A549 (cell line): ENCODE measurements around the gene LTA4H. TPM values are rescaled to one million over a fixed set of nuclear protein-coding genes. Genes with fewer than 3 reads are reported as not detected.

Experiments used
- ATAC-seq, 2 experiments: fragments of 200-7000 bp in 1 of 2; fragments of >200 bp in 1 of 2; cut with Nextera tagmentation in 1 of 2; cut with Tn5 transposase in 1 of 2; 3 replicates each; pipeline versions ENCODE4 v1.8.0 to v1.9.1; 2018 to 2020; ENCODE audit warnings: mild to moderate bottlenecking in 1 of 2, moderate library complexity in 1 of 2
- CTCF ChIA-PET: fragments of 300-600 bp; sonication (Branson Sonifier 250); formaldehyde crosslinking; extraction: SDS; loops from one replicate; lab custom pipeline; 2021; ENCODE audit warnings: antibody characterized with exemption, inconsistent platforms; lab: Yijun Ruan, JAX
- POLR2A ChIA-PET: fragments of 350-600 bp; formaldehyde crosslinking; extraction: SDS; loops from one replicate; lab custom pipeline; 2021; ENCODE audit warnings: antibody characterized with exemption, inconsistent platforms; lab: Yijun Ruan, JAX
- DNase-seq, 2 experiments: peaks; one replicate each; pipeline versions ENCODE4 v3.0.0 to v3.0.0-alpha.2; 2011 to 2016; ENCODE audit warnings: low read depth in 1 of 2, low spot score in 1 of 2
- FAIRE-seq: peaks from 2 replicates; lab custom pipeline; 2011; peaks lifted over from hg19 to GRCh38; lab: Jason Lieb, UNC
- H3K27ac ChIP-seq, 2 experiments: fragments of >200 bp; sonication (Bioruptor Twin); formaldehyde crosslinking; 3 replicates each; pipeline ENCODE4 v1.5.1; 2016 to 2017
- H3K4me1 ChIP-seq: fragments of >200 bp; sonication (Bioruptor Twin); formaldehyde crosslinking; 3 replicates; pipeline ENCODE4 v1.6.1; 2016
- H3K4me2 ChIP-seq: fragments of >200 bp; sonication (Bioruptor Twin); formaldehyde crosslinking; 3 replicates; pipeline ENCODE4 v1.6.1; 2016
- H3K4me3 ChIP-seq: fragments of >200 bp; sonication (Bioruptor Twin); formaldehyde crosslinking; 3 replicates; pipeline ENCODE4 v1.5.1; 2016
- H3K9me3 ChIP-seq: fragments of >200 bp; sonication (Bioruptor Twin); formaldehyde crosslinking; 3 replicates; pipeline ENCODE4 v1.6.1; 2016
- CBX2 ChIP-seq: fragments of 200-600 bp; sonication (generic); IDR thresholded peaks from 2 replicates; pipeline ENCODE4 v1.6.1; 2016; ENCODE audit warnings: low read depth, mild to moderate bottlenecking, borderline replicate concordance
- CBX8 ChIP-seq: fragments of 200-600 bp; sonication (generic); IDR thresholded peaks from 2 replicates; pipeline ENCODE4 v1.6.1; 2016
- CHD2 ChIP-seq: fragments of 150-350 bp; IDR thresholded peaks from 2 replicates; pipeline ENCODE4 v1.6.1; 2014; ENCODE audit warnings: low read length; ENCODE audit not compliant: partially characterized antibody
- EHF ChIP-seq: fragments of 250-450 bp; sonication (Bioruptor Pico); IDR thresholded peaks from 2 replicates; pipeline ENCODE4 v1.5.0; 2020; ENCODE audit warnings: mild to moderate bottlenecking
- EHMT2 ChIP-seq: fragments of 200-600 bp; sonication (generic); IDR thresholded peaks from 2 replicates; pipeline ENCODE4 v1.6.1; 2016; ENCODE audit warnings: antibody characterized with exemption, low read depth, mild to moderate bottlenecking, moderate library complexity
- EP300 ChIP-seq, 2 experiments: fragments of >200 bp; sonication (Bioruptor Twin); formaldehyde crosslinking; IDR thresholded peaks; 2 replicates in 1 of 2; 3 replicates in 1 of 2; pipeline ENCODE4 v1.6.1; 2016 to 2017
- ESRRA ChIP-seq: fragments of 150-350 bp; IDR thresholded peaks from 2 replicates; pipeline ENCODE4 v1.6.1; 2014; ENCODE audit warnings: mild to moderate bottlenecking, low read length, borderline replicate concordance
- FOSB ChIP-seq: fragments of 250-450 bp; sonication (Bioruptor Pico); IDR thresholded peaks from 2 replicates; pipeline ENCODE4 v1.5.0; 2020; ENCODE audit warnings: mild to moderate bottlenecking, moderate library complexity
- FOXS1 ChIP-seq: fragments of 250-450 bp; sonication (Bioruptor Pico); IDR thresholded peaks from 2 replicates; pipeline ENCODE4 v1.5.0; 2020; ENCODE audit warnings: mild to moderate bottlenecking, moderate library complexity
- HEYL ChIP-seq: fragments of 250-450 bp; sonication (Bioruptor Pico); IDR thresholded peaks from 2 replicates; pipeline ENCODE4 v1.8.0; 2021; ENCODE audit warnings: mild to moderate bottlenecking, moderate library complexity
- HOXA7 ChIP-seq: fragments of 250-450 bp; sonication (Bioruptor Pico); IDR thresholded peaks from 2 replicates; pipeline ENCODE4 v1.5.0; 2020; ENCODE audit warnings: mild to moderate bottlenecking, moderate library complexity
- HOXB13 ChIP-seq: fragments of 250-450 bp; sonication (Bioruptor Pico); IDR thresholded peaks from 2 replicates; pipeline ENCODE4 v1.5.0; 2020; ENCODE audit warnings: low read depth, mild to moderate bottlenecking, moderate library complexity
- HOXB5 ChIP-seq: fragments of 250-450 bp; sonication (Bioruptor Pico); IDR thresholded peaks from 2 replicates; pipeline ENCODE4 v1.5.0; 2020; ENCODE audit warnings: mild to moderate bottlenecking, moderate library complexity
- JUNB ChIP-seq: fragments of >200 bp; sonication (Bioruptor Twin); formaldehyde crosslinking; IDR thresholded peaks from 2 replicates; pipeline ENCODE4 v1.6.1; 2016
- KDM1A ChIP-seq: fragments of 200-600 bp; sonication (generic); IDR thresholded peaks from 2 replicates; pipeline ENCODE4 v1.6.1; 2016; ENCODE audit warnings: low read depth, mild to moderate bottlenecking
- NFE2L2 ChIP-seq: fragments of 150-350 bp; conservative IDR thresholded peaks from 2 replicates; pipeline ENCODE4 v1.6.1; 2014; ENCODE audit warnings: low read length
- NPAS2 ChIP-seq: fragments of 250-450 bp; sonication (Bioruptor Pico); IDR thresholded peaks from 2 replicates; pipeline ENCODE4 v1.8.0; 2022; ENCODE audit warnings: mild to moderate bottlenecking, moderate library complexity, borderline replicate concordance
- PHF8 ChIP-seq: fragments of 200-600 bp; sonication (generic); IDR thresholded peaks from 2 replicates; pipeline ENCODE4 v1.6.1; 2016; ENCODE audit warnings: low read depth, mild to moderate bottlenecking, antibody characterized with exemption, moderate library complexity, borderline replicate concordance
- POLR2A ChIP-seq: IDR thresholded peaks from 2 replicates; pipeline ENCODE4 v1.6.1; 2012; ENCODE audit warnings: mild to moderate bottlenecking, low read length
- RAD21 ChIP-seq, 2 experiments: fragments of >200 bp in 1 of 2; sonication (Bioruptor Twin) in 1 of 2; formaldehyde crosslinking in 1 of 2; IDR thresholded peaks in 1 of 2; conservative IDR thresholded peaks in 1 of 2; 2 replicates in 1 of 2; 3 replicates in 1 of 2; pipeline ENCODE4 v1.6.1; 2012 to 2018; ENCODE audit warnings: inconsistent platforms in 1 of 2
- RARB ChIP-seq: fragments of 250-450 bp; sonication (Bioruptor Pico); IDR thresholded peaks from 2 replicates; pipeline ENCODE4 v1.8.0; 2021; ENCODE audit warnings: mild to moderate bottlenecking, moderate library complexity
- SMC3 ChIP-seq: fragments of >200 bp; sonication (Bioruptor Twin); formaldehyde crosslinking; IDR thresholded peaks from 3 replicates; pipeline ENCODE4 v1.6.1; 2018; ENCODE audit warnings: inconsistent platforms
- TFCP2L1 ChIP-seq: fragments of 250-450 bp; sonication (Bioruptor Pico); IDR thresholded peaks from 2 replicates; pipeline ENCODE4 v1.5.0; 2021; ENCODE audit warnings: mild to moderate bottlenecking
- ZNF302 ChIP-seq: fragments of 250-450 bp; sonication (Bioruptor Pico); IDR thresholded peaks from 2 replicates; pipeline ENCODE4 v1.9.0; 2021; ENCODE audit warnings: inconsistent platforms, mild to moderate bottlenecking, moderate library complexity
- WGBS: methylation state at CpG from one replicate; pipeline ENCODE4 v1.1.6; 2017; ENCODE audit errors: missing lambda C conversion rate; 5-methylcytosine and 5-hydroxymethylcytosine counted together
- polyA plus RNA-seq, 4 experiments: library from polyadenylated mRNA; depleted of rRNA in 3 of 4; stranded (reverse); fragments of >200 nt; fragmentation: RNase III in 1 of 4; extraction: RNeasy Plus Mini Kit Qiagen cat#74134 plus additional on column Dnase treatment in 1 of 4; gene quantifications; 2 replicates in 3 of 4; 3 replicates in 1 of 4; pipeline ENCODE4 v1.2.3, GENCODE V29; 2011 to 2017
- TF ChIP-seq, protein P1 (sequence below): fragments of >200 bp; sonication (Bioruptor Twin); formaldehyde crosslinking; IDR thresholded peaks from 3 replicates; pipeline ENCODE4 v1.5.1; 2016
- TF ChIP-seq, protein P2 (sequence below): IDR thresholded peaks from 2 replicates; pipeline ENCODE4 v1.6.1; 2012; ENCODE audit warnings: low read depth, borderline replicate concordance
- TF ChIP-seq, protein P3 (sequence below): fragments of 150-350 bp; IDR thresholded peaks from 2 replicates; pipeline ENCODE4 v1.6.1; 2014; ENCODE audit warnings: low read depth, mild to moderate bottlenecking, low read length

The LTA4H gene
- polyA plus RNA-seq, 2 of the 4 experiments (the other 2 are of a cell fraction), result 126 to 174 TPM

DNA sequence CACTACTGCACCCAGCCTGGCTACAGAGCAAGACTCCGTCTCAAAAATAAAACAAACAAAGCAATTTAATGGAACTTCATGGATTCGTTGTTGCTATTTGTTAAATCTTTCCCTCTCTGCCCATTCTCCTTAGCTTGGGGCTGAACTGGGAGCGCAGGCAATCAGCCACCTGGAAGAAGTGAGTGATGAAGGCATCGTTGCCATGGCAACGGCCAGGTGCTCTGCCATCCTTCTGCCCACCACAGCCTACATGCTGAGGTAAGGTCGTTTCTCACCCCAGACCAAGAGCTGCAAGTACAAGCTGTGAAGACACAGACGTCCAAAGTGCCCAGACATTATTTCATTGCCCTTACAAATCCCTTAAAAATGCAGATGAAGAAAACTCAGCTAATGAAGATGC lies 73.2 kb downstream of the LTA4H start:
- H3K4me2 ChIP-seq, result no peak overlapping the region
- ChIA-PET CTCF (interaction anchor here (1.0 to 1.8 kb wide), 4 partner anchors 9 to 40 kb away, joined by 3 to 7 read pairs (median 3); no protein-coding TSS in a partner anchor), POLR2A (interaction anchor here (1.0 kb wide), 1 partner anchor 19 kb away, joined by 3 read pairs; the partner anchor contains the start of genes AMDHD1 and CCDC38)
- no peak for DNase-seq
- peaks cover 7% of the 10 kb centered on the region; the same call in 1 of the 3 replicates for H3K4me1 ChIP-seq
- no peak for TF ChIP-seq JUNB
- no peak for TF ChIP-seq HOXB13 (CRISPR knock-in tag)
- TF ChIP-seq, protein P1, sequence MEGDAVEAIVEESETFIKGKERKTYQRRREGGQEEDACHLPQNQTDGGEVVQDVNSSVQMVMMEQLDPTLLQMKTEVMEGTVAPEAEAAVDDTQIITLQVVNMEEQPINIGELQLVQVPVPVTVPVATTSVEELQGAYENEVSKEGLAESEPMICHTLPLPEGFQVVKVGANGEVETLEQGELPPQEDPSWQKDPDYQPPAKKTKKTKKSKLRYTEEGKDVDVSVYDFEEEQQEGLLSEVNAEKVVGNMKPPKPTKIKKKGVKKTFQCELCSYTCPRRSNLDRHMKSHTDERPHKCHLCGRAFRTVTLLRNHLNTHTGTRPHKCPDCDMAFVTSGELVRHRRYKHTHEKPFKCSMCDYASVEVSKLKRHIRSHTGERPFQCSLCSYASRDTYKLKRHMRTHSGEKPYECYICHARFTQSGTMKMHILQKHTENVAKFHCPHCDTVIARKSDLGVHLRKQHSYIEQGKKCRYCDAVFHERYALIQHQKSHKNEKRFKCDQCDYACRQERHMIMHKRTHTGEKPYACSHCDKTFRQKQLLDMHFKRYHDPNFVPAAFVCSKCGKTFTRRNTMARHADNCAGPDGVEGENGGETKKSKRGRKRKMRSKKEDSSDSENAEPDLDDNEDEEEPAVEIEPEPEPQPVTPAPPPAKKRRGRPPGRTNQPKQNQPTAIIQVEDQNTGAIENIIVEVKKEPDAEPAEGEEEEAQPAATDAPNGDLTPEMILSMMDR, result no peak
- TF ChIP-seq, protein P2, sequence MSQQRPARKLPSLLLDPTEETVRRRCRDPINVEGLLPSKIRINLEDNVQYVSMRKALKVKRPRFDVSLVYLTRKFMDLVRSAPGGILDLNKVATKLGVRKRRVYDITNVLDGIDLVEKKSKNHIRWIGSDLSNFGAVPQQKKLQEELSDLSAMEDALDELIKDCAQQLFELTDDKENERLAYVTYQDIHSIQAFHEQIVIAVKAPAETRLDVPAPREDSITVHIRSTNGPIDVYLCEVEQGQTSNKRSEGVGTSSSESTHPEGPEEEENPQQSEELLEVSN, result no peak
- no peak for TF ChIP-seq ZNF302 (CRISPR knock-in tag)
- TF ChIP-seq CHD2, result no peak
- TF ChIP-seq CBX2, result no peak
- TF ChIP-seq KDM1A, result no peak
- TF ChIP-seq EP300 (IDR thresholded peaks at IDR 0.05), result no peak
- no peak for TF ChIP-seq RARB (CRISPR knock-in tag)
- no peak for TF ChIP-seq ESRRA
- no peak for TF ChIP-seq CBX8
- no peak for TF ChIP-seq EHMT2
- H3K4me3 ChIP-seq, result no peak overlapping the region
- WGBS, result 38% methylated on average over 7 of the region's 7 CpGs
- ATAC-seq, result no peak
- H3K27ac ChIP-seq, result no peak overlapping the region
- H3K9me3 ChIP-seq, result no peaks in the 10 kb centered on the region
- FAIRE-seq, result no peak

- 20% methylated on average over 5 of the region's 5 CpGs for WGBS
- TF ChIP-seq, protein P2, result no peak
- no peak for TF ChIP-seq HOXA7
- TF ChIP-seq EP300 (IDR thresholded peaks at IDR 0.05), result no peak
- no peak for TF ChIP-seq HEYL
- no peak for TF ChIP-seq TFCP2L1
- TF ChIP-seq, protein P3, sequence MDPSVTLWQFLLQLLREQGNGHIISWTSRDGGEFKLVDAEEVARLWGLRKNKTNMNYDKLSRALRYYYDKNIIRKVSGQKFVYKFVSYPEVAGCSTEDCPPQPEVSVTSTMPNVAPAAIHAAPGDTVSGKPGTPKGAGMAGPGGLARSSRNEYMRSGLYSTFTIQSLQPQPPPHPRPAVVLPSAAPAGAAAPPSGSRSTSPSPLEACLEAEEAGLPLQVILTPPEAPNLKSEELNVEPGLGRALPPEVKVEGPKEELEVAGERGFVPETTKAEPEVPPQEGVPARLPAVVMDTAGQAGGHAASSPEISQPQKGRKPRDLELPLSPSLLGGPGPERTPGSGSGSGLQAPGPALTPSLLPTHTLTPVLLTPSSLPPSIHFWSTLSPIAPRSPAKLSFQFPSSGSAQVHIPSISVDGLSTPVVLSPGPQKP, result no peak
- TF ChIP-seq HOXB5 (CRISPR knock-in tag), result no peak
- no peak for TF ChIP-seq EHF
- TF ChIP-seq, all 56 proteins: peak for 0
- H3K4me1 ChIP-seq, result no peaks in the 10 kb centered on the region
- ChIA-PET CTCF (interaction anchor here (1.0 to 1.4 kb wide), 3 partner anchors 17 to 47 kb away, joined by 3 to 9 read pairs (median 4); partner anchors contain the start of gene AMDHD1), POLR2A (interaction anchor here (1.5 kb wide), 1 partner anchor 17 kb away, joined by 8 read pairs; the partner anchor contains the start of genes AMDHD1 and CCDC38)
- no peaks in the 10 kb centered on the region for H3K9me3 ChIP-seq
- no peak overlapping the region for H3K27ac ChIP-seq
- no peak for ATAC-seq
- H3K4me2 ChIP-seq, result 0 out of 3 replicates have a peak overlapping the region, but pooled peaks have one; percentile 27
- no peak for FAIRE-seq
- DNase-seq, result no peak
- H3K4me3 ChIP-seq, result no peak overlapping the region
Measured at GRCh38 chr12:95960241-95960640, 75.1 kb downstream of the LTA4H start.

GRCh38 chr12:95959107-95959506 lies 76.3 kb downstream of the LTA4H start:
- Histone ChIP-seq H3K4me1 (no peaks in the 10 kb centered on the region), H3K4me2 (no peak overlapping the region), H3K4me3 (no peak overlapping the region), H3K9me3 (no peaks in the 10 kb centered on the region), H3K27ac (no peak overlapping the region)
- DNase-seq, result peak; percentile 33 to 66
- WGBS, result 72% methylated on average over 1 of the region's 1 CpG
- ChIA-PET CTCF (interaction anchor here (1.0 to 1.4 kb wide), 5 partner anchors 16 to 377 kb away, joined by 3 to 9 read pairs (median 4); partner anchors contain the start of gene AMDHD1), POLR2A (interaction anchor here (0.7 to 1.5 kb wide), 2 partner anchors 16 to 768 kb away, joined by 3 to 8 read pairs; partner anchors contain the start of genes AMDHD1 and CCDC38)
- peak; percentile 83 to 93; a peak in 5 of 6 replicates for ATAC-seq
- no peak for FAIRE-seq
- TF ChIP-seq, protein P1, result peak; percentile 31; the same call in 2 of the 3 replicates
- TF ChIP-seq HOXA7 (no peak), NPAS2 (CRISPR knock-in tag) (no peak), ESRRA (no peak), POLR2A (no peak), FOSB (no peak), NFE2L2 (no peak), PHF8 (no peak), RAD21 (conservative IDR thresholded peaks at IDR 0.05 in 1 of 2, IDR thresholded peaks at IDR 0.05 in 1 of 2) (peak; percentile 48 to 70; a peak in 4 of 5 replicates), FOXS1 (CRISPR knock-in tag) (no peak), SMC3 (0 out of 3 replicates have a peak, but pooled peaks have one; percentile 24)
